Thoracic aorta (tissue), 2 donors: ENCODE data around the gene TIPRL. TPM values are rescaled to one million over a fixed set of nuclear protein-coding genes. Genes with fewer than 3 reads are reported as not detected.

Experiments used
- ATAC-seq: fragments of 150-250 bp; one replicate; pipeline ENCODE4 v1.8.0; 2017; ENCODE audit warnings: low read depth; ENCODE audit not compliant: insufficient number of reproducible peaks, low FRiP score
- DNase-seq: peaks from one replicate; pipeline ENCODE4 v3.0.0-alpha.2; 2020; ENCODE audit warnings: low spot score
- H3K27ac ChIP-seq, 2 donors: fragments of 200-600 bp; sonication (generic); 1 replicate in 1 of 2; 2 replicates in 1 of 2; pipeline ENCODE4 v1.5.1; 2016; ENCODE audit warnings: mild to moderate bottlenecking in 2 of 2, moderate library complexity in 2 of 2
- H3K27me3 ChIP-seq: fragments of 200-600 bp; sonication (generic); replicated peaks from 2 replicates; pipeline ENCODE4 v1.6.0; 2016; ENCODE audit warnings: mild to moderate bottlenecking; ENCODE audit not compliant: insufficient read depth
- H3K36me3 ChIP-seq: fragments of 200-600 bp; sonication (generic); one replicate; pipeline ENCODE4 v1.5.1; 2016
- H3K4me1 ChIP-seq, 2 donors: fragments of 200-600 bp; sonication (generic); 1 replicate in 1 of 2; 2 replicates in 1 of 2; pipeline versions ENCODE4 v1.5.1 to v1.6.0; 2016; ENCODE audit warnings: low read depth in 2 of 2, mild to moderate bottlenecking in 1 of 2; ENCODE audit not compliant: control insufficient read depth in 1 of 2
- H3K4me3 ChIP-seq: fragments of 200-600 bp; sonication (generic); 2 replicates; pipeline ENCODE4 v1.5.1; 2016; ENCODE audit warnings: mild to moderate bottlenecking
- H3K9me3 ChIP-seq: fragments of 200-600 bp; sonication (generic); 2 replicates; pipeline ENCODE4 v1.5.1; 2016
- CTCF ChIP-seq: fragments of 200-600 bp; sonication (generic); IDR thresholded peaks from one replicate; pipeline ENCODE4 v1.5.1; 2019; ENCODE audit warnings: antibody characterized with exemption
- total RNA-seq, 2 donors: library from RNA; depleted of rRNA; stranded (reverse); fragments of >200 nt; gene quantifications; one replicate each; pipeline versions ENCODE4 v1.1.0 to v1.2.3, GENCODE V29; 2016

Gene TIPRL
- total RNA-seq, 2 donors from 2014 or later: 18.5 to 22.9 TPM

GRCh38 chr1:168216171-168216570 lies 37.4 kb downstream of the TIPRL start:
- DNase-seq: no peak
- no peaks in the 10 kb centered on the region for H3K4me1 ChIP-seq
- peak; percentile 97 for ATAC-seq
- TF ChIP-seq CTCF: no peak
- H3K27me3 ChIP-seq: no peaks in the 10 kb centered on the region
- H3K36me3 ChIP-seq: no peaks in the 10 kb centered on the region
- H3K4me3 ChIP-seq: no peak overlapping the region
- H3K9me3 ChIP-seq: peaks cover 8% of the 10 kb centered on the region
- H3K27ac ChIP-seq: peak overlapping the region in 1 of 2 donors; percentile 23

- no peaks in the 10 kb centered on the region for H3K9me3 ChIP-seq
- DNase-seq: no peak
- no peak overlapping the region for H3K27ac ChIP-seq
- no peak for ATAC-seq
- TF ChIP-seq CTCF: no peak
- H3K4me3 ChIP-seq: no peak overlapping the region
- no peaks in the 10 kb centered on the region for H3K36me3 ChIP-seq
- H3K4me1 ChIP-seq: no peaks in the 10 kb centered on the region
- no peaks in the 10 kb centered on the region for H3K27me3 ChIP-seq
Observed at GRCh38 chr1:168217664-168218063, 38.9 kb downstream of the TIPRL start.

- Histone ChIP-seq H3K4me1 (no peaks in the 10 kb centered on the region), H3K36me3 (no peaks in the 10 kb centered on the region), H3K4me3 (no peak overlapping the region), H3K27ac (no peak overlapping the region), H3K27me3 (no peaks in the 10 kb centered on the region), H3K9me3 (no peaks in the 10 kb centered on the region)
- TF ChIP-seq CTCF: no peak
- no peak for DNase-seq
- no peak for ATAC-seq
Observed at GRCh38 chr1:168218658-168219057, 39.9 kb downstream of the TIPRL start.

GRCh38 chr1:168220470-168220871 lies 41.7 kb downstream of the TIPRL start:
- no peak overlapping the region for H3K27ac ChIP-seq
- no peak for TF ChIP-seq CTCF
- no peak for ATAC-seq
- H3K27me3 ChIP-seq: no peaks in the 10 kb centered on the region
- DNase-seq: no peak
- H3K4me3 ChIP-seq: no peak overlapping the region
- no peaks in the 10 kb centered on the region for H3K9me3 ChIP-seq
- H3K36me3 ChIP-seq: no peaks in the 10 kb centered on the region
- H3K4me1 ChIP-seq: peaks cover 0 to 5% of the 10 kb centered on the region in 2 donors

GRCh38 chr1:168221275-168221674 lies 42.5 kb downstream of the TIPRL start:
- no peak for DNase-seq
- Histone ChIP-seq H3K4me3 (no peak overlapping the region), H3K27ac (no peak overlapping the region), H3K36me3 (no peaks in the 10 kb centered on the region), H3K27me3 (no peaks in the 10 kb centered on the region), H3K9me3 (no peaks in the 10 kb centered on the region), H3K4me1 (peaks cover 0 to 8% of the 10 kb centered on the region in 2 donors)
- TF ChIP-seq CTCF: no peak
- no peak for ATAC-seq
